KG1 (cell line): ENCODE results near the gene RRP1.
A peak's percentile ranks its signal among the peaks of the same experiment; 100 is the strongest.

Experiments
- DNase-seq: peaks from one replicate; lab custom pipeline; 2025; lab: John Stamatoyannopoulos, UW

RRP1 gene

GRCh38 chr21:43802713-43803313 is 13.4 kb downstream of the RRP1 start:
- no peak for DNase-seq

- DNase-seq, result no peak
Measured at GRCh38 chr21:43803558-43804300, 14.4 kb downstream of the RRP1 start.

DNA sequence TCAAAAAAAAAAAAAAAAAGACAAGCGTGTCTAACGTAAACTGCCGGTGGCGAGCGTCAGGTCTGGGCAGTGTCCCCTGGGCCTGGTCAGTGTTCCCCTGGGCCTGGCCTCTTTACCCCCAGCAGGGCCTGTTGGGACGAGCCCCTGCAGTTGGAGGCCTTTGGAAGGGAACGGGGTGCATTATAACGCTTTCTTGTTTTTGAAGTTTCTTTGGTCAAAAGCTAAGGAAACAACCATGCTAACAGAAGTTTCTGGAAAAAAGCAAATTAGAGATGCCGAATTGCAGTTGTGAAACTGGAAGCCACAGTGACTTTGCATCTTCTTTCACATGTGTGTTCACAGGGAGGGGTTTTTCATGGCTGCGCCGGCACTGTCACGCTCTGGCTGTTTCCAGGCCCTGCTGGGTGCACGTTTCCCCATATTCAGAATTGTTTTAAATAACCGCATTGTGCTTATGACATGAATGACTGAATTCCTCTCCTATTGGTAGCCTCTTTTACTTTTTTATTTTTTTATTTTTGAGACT is 16.0 kb downstream of the RRP1 start:
- no peak for DNase-seq

GRCh38 chr21:43806017-43806710 is 16.8 kb downstream of the RRP1 start:
- no peak for DNase-seq

DNA sequence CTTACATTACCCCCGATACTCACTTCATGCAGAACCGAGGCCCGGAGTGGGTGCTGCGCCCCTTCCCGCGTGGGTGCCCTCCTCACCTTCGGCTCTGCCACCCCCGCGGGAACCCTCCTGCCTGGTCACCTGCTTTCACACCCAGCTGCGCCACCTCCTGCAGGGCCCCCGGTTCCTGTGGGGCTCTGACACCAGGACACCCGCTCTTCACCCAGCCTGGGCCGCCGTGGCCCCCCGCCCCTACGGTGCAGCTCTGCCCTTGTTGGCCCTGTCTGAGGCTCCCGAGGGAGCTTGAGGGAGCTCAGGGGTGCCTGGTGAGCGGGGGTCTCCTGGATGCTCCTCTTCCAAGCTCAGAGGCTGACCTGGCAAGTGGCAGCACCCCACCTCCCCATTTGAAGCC is 19.0 kb downstream of the RRP1 start:
- DNase-seq, result no peak

DNA sequence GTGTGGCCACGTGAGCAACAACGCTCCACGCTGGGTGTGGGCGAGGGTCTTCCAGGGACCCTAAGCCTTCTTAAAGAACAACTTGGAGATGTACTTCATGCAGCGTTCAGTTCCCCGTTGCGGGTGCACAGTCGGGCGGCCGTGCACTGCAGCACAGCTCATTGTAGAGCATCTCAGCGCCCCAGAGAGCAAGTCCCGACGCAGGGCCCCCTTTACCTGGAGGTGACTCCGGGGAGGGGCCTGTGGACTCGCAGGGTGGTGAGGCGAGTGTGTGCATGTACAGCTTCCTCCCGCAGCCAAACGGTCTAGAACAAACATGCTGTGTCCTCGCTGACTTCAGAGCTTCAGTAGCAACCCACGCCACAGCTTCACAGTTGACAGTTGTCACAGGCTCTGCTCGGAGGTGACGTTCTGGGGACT is 19.5 kb downstream of the RRP1 start:
- DNase-seq, result no peak

DNA sequence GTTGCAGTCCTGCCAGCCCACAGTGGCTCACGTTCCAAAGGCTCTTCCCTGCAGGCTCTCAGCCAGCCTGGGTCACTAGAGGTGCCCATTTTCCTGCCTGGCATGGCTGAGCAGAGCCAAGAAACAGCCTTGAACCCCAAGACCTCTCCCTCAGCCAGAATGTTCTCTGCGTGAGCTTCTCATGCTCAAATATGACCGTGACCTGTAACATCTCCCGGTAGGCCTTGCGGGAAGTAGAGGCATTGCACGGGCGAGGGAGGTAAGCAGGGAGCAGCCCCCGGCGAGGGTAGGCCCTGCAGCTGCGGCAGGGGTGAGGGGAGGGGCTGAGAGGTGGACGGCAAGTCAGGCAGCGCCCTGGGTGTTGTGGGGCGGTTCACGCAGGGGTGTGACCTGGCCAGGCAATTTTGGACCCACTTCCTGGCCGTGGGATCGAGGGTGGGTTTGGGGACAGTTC is 20.0 kb downstream of the RRP1 start:
- no peak for DNase-seq

DNA sequence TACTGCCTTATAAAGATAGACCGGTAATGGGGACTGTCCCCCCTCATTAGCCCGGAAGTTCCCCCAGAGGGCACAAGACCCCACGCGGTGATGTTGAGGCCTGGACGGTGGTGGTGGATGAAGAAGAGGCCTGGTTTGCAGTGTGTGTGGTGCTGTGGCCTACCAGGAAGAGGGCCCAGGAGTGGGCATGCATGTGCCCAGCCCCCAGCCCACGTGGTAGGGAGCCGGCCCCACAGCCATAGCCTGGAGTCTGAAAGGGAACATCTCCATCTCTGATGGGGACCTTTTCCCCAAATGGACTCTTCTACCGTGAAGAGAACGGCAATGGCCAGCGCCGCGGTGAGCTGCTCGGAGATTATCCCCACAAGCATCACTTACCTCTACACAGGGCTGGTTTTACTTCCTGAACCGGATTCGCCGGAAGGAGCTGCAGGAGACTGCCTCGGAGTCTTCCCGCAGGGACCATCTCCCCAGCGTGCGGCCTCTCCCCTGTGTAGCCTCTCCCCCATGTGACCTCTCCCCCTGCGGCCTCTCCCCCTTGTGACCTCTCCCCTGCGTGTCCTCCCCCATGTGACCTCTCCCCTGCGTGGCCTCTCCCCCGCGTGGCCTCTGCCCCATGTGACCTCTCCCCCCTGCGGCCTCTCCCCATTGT is 20.6 kb downstream of the RRP1 start:
- DNase-seq, result no peak

GRCh38 chr21:43810505-43811261 is 21.3 kb downstream of the RRP1 start:
- DNase-seq, result peak; percentile 49

- DNase-seq, result no peak
Measured at GRCh38 chr21:43811262-43812105, 22.1 kb downstream of the RRP1 start.

GRCh38 chr21:43812139-43812821 is 22.9 kb downstream of the RRP1 start:
- no peak for DNase-seq

- DNase-seq, result no peak
Measured at GRCh38 chr21:43812957-43813655, 23.7 kb downstream of the RRP1 start.

DNA sequence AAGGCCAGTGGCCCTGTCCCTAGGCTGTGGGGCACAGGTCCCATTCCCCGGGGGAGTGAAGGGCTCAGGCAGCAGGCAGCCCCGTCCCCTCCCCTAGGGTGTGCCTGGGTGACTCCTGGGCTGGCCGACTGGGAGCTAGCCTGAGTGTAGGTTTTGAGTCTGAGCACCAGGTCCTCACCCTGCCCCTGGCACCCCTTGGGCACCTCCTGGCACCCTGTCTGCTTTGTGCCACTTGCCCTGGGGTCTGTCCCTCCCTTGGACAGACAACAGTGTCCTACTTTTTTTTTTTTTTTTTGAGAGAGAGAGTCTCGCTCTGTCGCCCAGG is 24.2 kb downstream of the RRP1 start:
- no peak for DNase-seq

DNA sequence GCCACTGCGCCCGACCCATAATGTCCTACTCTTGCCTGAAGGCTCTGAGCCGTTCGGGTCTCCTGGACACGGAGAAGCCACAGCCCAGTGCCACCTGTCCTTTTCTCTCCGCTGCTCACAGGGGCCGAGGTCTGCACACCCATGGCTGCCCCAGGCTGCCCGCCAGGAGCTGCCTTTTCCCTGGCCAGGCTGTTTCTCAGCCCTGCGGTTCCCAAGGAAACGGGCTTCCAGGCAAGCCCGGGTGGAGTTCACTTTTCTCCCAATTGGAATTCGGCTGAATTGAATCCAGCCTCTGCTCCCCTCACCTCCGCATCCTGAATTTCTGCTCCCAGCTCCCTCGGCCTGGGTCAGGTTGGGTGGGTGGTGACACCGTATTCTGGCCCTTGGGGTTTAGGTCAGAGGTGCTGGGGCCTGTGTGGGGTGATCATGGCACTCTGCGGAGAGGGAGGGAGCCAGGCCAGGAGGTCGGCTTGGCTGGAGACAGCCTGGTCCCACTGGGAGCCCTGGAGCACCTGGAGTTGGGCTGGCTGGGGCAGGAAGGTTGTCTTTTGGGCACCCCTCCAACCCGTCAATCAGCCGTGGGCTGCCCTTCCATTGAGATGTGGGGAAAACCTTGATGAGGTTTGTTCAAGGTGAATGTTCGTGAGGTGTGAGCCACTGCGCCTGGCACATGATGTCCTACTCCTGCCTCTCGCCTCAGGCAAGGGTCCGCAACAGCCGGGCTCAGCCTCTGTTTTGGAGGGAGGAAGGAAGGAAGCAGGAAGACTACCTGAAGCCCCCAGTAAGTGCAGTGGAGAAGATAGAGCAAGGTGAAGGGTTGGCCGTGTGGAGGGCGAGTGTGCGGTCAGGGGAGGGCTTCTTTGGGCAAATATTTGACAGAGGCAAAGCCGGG is 25.1 kb downstream of the RRP1 start:
- no peak for DNase-seq

DNA sequence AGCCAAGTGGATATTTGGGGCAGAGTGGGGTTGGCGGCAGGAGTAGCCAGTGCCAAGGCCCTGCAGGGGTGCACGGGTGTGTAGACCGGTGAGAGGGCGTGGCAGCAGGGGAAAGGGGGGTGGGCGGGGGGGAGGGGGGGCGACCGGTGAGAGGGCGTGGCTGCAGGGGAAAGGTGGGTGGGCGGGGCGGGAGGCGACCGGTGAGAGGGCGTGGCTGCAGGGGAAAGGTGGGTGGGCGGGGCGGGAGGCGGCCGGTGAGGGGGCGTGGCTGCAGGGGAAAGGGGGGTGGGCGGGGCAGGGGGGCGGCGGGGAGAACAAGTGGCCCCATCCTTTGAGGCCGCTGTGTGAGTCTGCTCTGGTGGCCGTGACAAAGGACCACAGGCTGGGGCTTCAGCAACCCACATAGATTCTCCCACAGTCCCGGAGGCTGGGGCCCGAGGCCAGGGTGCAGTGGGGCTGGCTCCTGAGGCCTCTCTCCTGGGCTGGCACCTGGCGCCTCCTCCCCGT is 25.8 kb downstream of the RRP1 start:
- no peak for DNase-seq

- no peak for DNase-seq
Measured at GRCh38 chr21:43815991-43816390, 26.6 kb downstream of the RRP1 start.

- DNase-seq, result no peak
Measured at GRCh38 chr21:43816611-43817071, 27.3 kb downstream of the RRP1 start.
